Measurements from ENCODE around the gene LPO. TPM values are rescaled to one million over a fixed set of nuclear protein-coding genes. Genes with fewer than 3 reads are reported as not detected.

Gene LPO
- total and polyA plus RNA-seq, 2 donors from 2014 or later: not detected

DNA sequence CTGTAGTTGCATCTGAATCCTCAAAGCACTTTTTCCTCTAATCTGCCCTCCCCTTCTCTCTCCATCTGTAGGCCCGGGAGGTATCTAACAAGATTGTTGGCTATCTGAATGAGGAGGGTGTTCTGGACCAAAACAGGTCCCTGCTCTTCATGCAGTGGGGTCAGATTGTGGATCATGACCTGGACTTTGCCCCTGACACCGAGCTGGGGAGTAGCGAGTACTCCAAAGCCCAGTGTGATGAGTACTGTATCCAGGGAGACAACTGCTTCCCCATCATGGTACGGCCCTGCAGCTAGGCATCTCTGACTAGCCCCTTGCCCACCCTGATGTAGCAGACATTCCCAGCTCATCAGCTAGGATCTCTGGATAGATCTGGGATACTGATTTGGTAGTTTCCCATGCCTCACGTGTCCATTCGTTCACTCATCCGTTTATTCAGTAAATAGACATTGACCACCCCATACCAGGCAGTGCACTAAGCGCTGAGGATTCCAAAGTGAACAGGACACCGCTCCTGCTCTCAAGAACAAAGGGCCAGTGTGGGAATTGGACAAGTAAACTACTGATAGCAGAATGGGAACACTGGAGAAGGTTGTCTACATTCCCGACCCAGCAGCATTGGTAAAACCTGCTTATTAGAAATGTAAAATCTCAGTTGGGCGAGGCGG, 12.1 kb downstream of the LPO start:
- FAIRE-seq (no peak), DNase-seq (no peak)
- intact Hi-C loops (cut with DNase I): no loop called here
- Histone ChIP-seq H3K27ac (ENCODE audit: low read depth in 2 of 2, low read length in 2 of 2) (no peak overlapping the region), H3K27me3 (ENCODE audit: control insufficient read depth, insufficient read depth, low read length) (peaks cover 7% of the 10 kb centered on the region), H3K9me3 (ENCODE audit: control insufficient read depth in 2 of 3, insufficient read depth in 1 of 3, low read length in 3 of 3) (no peaks in the 10 kb centered on the region), H3K36me3 (ENCODE audit: control insufficient read depth in 2 of 3, insufficient read depth in 3 of 3, low read length in 3 of 3) (no peaks in the 10 kb centered on the region), H3K9ac (ENCODE audit: low read length in 3 of 3) (no peak overlapping the region), H3K4me3 (ENCODE audit: low read length in 3 of 3) (no peak overlapping the region), H3K4me1 (ENCODE audit: control insufficient read depth in 2 of 3, insufficient read depth in 2 of 3, low read depth in 1 of 3, low read length in 3 of 3) (peaks cover 0 to 2% (median 0%) of the 10 kb centered on the region in 3 donors)
- TF ChIP-seq CTCF (IDR thresholded peaks at IDR 0.05; ENCODE audit: borderline replicate concordance, extremely low read depth, insufficient read depth): no peak

DNA sequence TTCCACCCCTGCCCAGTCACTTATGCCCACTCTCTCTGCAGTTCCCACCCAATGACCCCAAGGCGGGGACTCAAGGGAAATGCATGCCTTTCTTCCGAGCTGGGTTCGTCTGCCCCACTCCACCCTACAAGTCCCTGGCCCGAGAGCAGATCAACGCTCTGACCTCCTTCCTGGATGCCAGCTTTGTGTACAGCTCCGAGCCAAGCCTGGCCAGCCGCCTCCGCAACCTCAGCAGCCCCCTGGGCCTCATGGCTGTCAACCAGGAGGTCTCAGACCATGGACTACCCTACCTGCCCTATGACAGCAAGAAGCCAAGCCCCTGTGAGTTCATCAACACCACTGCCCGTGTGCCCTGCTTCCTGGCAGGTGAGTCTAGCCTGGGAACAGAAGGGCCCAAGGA, 13.8 kb downstream of the LPO start:
- intact Hi-C loops (cut with DNase I): no loop called here
- peaks cover 0 to 2% (median 0%) of the 10 kb centered on the region in 3 donors for H3K4me1 ChIP-seq (ENCODE audit: control insufficient read depth in 2 of 3, insufficient read depth in 2 of 3, low read depth in 1 of 3, low read length in 3 of 3)
- H3K9ac ChIP-seq (ENCODE audit: low read length in 3 of 3): no peak overlapping the region
- TF ChIP-seq CTCF (IDR thresholded peaks at IDR 0.05; ENCODE audit: borderline replicate concordance, extremely low read depth, insufficient read depth): no peak
- DNase-seq (no peak), FAIRE-seq (no peak)
- no peak overlapping the region for H3K4me3 ChIP-seq (ENCODE audit: low read length in 3 of 3)
- H3K27ac ChIP-seq (ENCODE audit: low read depth in 2 of 2, low read length in 2 of 2): no peak overlapping the region
- peaks cover 7% of the 10 kb centered on the region for H3K27me3 ChIP-seq (ENCODE audit: control insufficient read depth, insufficient read depth, low read length)
- H3K9me3 ChIP-seq (ENCODE audit: control insufficient read depth in 2 of 3, insufficient read depth in 1 of 3, low read length in 3 of 3): no peaks in the 10 kb centered on the region
- H3K36me3 ChIP-seq (ENCODE audit: control insufficient read depth in 2 of 3, insufficient read depth in 3 of 3, low read length in 3 of 3): no peaks in the 10 kb centered on the region

DNA sequence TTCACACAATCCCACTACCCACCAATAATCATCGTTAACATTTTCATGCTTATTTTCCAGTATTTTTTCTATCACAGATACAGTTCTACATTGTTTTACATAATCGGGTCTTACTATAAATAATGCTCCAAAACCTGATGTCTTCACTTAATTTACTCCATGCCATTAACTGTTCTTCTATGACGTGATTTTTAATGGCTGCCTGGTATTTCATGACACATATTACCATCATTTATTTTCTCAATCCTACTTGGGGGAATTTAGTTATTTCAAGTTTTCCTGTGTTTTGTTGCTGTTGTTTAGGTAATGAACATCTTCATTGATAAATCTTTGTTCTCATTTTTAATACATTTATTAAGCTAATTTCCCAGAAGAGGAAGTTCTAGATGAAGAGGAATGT, 14.7 kb downstream of the LPO start:
- no peak for FAIRE-seq
- Histone ChIP-seq H3K4me3 (ENCODE audit: low read length in 3 of 3) (no peak overlapping the region), H3K36me3 (ENCODE audit: control insufficient read depth in 2 of 3, insufficient read depth in 3 of 3, low read length in 3 of 3) (no peaks in the 10 kb centered on the region), H3K27me3 (ENCODE audit: control insufficient read depth, insufficient read depth, low read length) (peaks cover 7% of the 10 kb centered on the region), H3K27ac (ENCODE audit: low read depth in 2 of 2, low read length in 2 of 2) (no peak overlapping the region), H3K9me3 (ENCODE audit: control insufficient read depth in 2 of 3, insufficient read depth in 1 of 3, low read length in 3 of 3) (no peaks in the 10 kb centered on the region), H3K4me1 (ENCODE audit: control insufficient read depth in 2 of 3, insufficient read depth in 2 of 3, low read depth in 1 of 3, low read length in 3 of 3) (peaks cover 0 to 2% (median 0%) of the 10 kb centered on the region in 3 donors), H3K9ac (ENCODE audit: low read length in 3 of 3) (no peak overlapping the region)
- intact Hi-C loops (cut with DNase I): no loop called here
- no peak for TF ChIP-seq CTCF (IDR thresholded peaks at IDR 0.05; ENCODE audit: borderline replicate concordance, extremely low read depth, insufficient read depth)
- DNase-seq: no peak

DNA sequence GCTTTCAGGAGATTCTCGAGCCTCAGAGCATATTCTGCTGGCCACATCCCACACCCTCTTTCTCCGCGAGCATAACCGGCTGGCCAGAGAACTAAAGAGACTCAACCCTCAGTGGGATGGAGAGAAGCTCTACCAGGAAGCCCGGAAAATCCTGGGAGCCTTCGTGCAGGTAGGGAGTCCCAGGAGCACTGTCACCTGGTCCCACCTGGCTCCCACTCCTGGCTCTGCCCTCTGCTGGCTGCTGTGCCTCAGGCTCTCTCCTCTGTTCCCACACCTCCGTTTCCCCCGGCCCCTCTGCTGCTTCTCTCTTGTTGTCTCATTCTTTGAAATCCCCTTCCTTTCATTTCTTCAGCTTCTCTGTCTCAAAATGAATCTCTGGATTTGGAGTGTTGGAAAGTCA, 16.4 kb downstream of the LPO start:
- intact Hi-C loops (cut with DNase I): no loop called here
- Histone ChIP-seq H3K36me3 (ENCODE audit: control insufficient read depth in 2 of 3, insufficient read depth in 3 of 3, low read length in 3 of 3) (no peaks in the 10 kb centered on the region), H3K9me3 (ENCODE audit: control insufficient read depth in 2 of 3, insufficient read depth in 1 of 3, low read length in 3 of 3) (no peaks in the 10 kb centered on the region), H3K4me1 (ENCODE audit: control insufficient read depth in 2 of 3, insufficient read depth in 2 of 3, low read depth in 1 of 3, low read length in 3 of 3) (no peaks in the 10 kb centered on the region), H3K4me3 (ENCODE audit: low read length in 3 of 3) (no peak overlapping the region), H3K27ac (ENCODE audit: low read depth in 2 of 2, low read length in 2 of 2) (no peak overlapping the region), H3K27me3 (ENCODE audit: control insufficient read depth, insufficient read depth, low read length) (peaks cover 2% of the 10 kb centered on the region), H3K9ac (ENCODE audit: low read length in 3 of 3) (no peak overlapping the region)
- DNase-seq: no peak
- peak; percentile 16 for TF ChIP-seq CTCF (IDR thresholded peaks at IDR 0.05; ENCODE audit: borderline replicate concordance, extremely low read depth, insufficient read depth)
- FAIRE-seq: no peak

All from kidney (tissue), 14 donors.